Measurements from ENCODE around the gene C17orf100. TPM values are rescaled to one million over a fixed set of nuclear protein-coding genes. Genes with fewer than 3 reads are reported as not detected.

C17orf100 gene
- total RNA-seq, 2 experiments from 2014 or later, result 0.69 to 0.70 TPM

DNA sequence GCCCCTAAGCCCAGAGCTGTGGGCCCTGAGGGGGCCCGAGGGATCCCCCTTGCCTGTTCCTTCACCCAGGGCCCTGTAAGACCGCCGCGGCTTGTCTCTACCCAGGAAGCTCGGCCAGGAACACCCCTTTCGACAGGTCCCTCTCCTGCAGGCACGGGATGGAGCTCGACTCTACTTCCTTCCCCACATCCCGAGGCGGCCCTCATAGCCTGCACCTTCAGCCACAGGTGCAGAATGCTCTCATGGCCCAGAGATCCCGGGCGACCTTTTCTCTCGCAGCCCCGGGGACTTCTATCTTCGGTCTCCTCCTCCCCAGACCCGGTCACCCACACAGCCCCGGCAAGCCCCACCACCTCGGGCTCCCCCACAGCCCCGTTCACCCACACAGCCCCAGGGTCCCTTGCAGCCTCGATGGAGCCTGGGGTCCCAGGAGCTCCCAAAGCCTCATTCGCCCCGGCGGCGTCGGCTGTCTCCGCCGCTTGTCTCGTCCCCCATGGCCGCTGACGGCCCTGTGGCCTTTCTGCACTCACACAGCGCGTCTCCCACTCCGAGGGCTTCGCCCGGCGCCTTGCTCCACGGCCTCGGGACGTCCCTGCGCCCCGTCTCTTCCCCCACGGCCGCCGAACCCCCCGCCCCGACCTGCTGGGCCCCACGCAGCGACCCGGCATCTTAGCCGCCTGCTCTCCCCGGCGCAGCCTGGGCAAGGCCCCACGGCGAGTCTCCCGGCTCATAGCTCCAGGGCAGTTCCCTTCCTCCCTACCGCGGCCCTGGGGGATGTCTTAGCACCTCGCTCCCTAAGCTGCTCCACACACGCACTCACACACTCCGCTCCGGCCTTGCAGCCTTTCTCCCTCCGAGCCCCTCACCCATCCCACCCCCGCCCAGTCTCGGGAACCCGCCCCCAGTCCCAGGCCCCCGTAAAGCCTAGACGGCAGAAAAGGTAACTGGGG, 11.7 kb upstream of the C17orf100 start:
- H3K9me3 Mint-ChIP-seq, result no peaks in the 10 kb centered on the region
- DNase-seq (peak in 5 of 14 experiments; percentile 10 to 64 (median 31)), ATAC-seq (ENCODE audit: poor library complexity) (peak; percentile 31)
- CTCF ChIA-PET, result interaction anchor here (1.0 kb wide), 1 partner anchor 10 kb away, joined by 3 read pairs; no protein-coding TSS in a partner anchor
- peaks cover 71% of the 10 kb centered on the region for H3K4me1 Mint-ChIP-seq (ENCODE audit: low read depth)
- H3K27me3 Mint-ChIP-seq, result no peaks in the 10 kb centered on the region
- POLR2A ChIA-PET, result interaction anchor here (1.2 to 3.8 kb wide), 3 partner anchors 11 to 42 kb away, joined by 3 to 30 read pairs (median 13); partner anchors contain the start of genes C17orf100 and MED31
- Histone ChIP-seq H3K27me3 (ENCODE audit: control insufficient read depth in 1 of 2, insufficient read depth in 2 of 2, low read length in 2 of 2) (no peaks in the 10 kb centered on the region), H3K4me1 (ENCODE audit: insufficient read depth, low read length) (peaks cover 38% of the 10 kb centered on the region), H3K27ac (ENCODE audit: low read depth in 1 of 2, low read length in 2 of 2) (peak overlapping the region in 1 of 2 donors; percentile 88), H3K9me3 (ENCODE audit: control insufficient read depth in 1 of 2, insufficient read depth in 1 of 2, low read length in 2 of 2) (no peaks in the 10 kb centered on the region), H3K4me3 (ENCODE audit: low read length) (peak overlapping the region; percentile 98), H3K36me3 (ENCODE audit: insufficient read depth, low read length) (peaks cover 23% of the 10 kb centered on the region)
- H3K4me3 Mint-ChIP-seq, result peak overlapping the region; percentile 99
- intact Hi-C loops (cut with DNase I, micrococcal nuclease), result loop anchor here (5.0 to 10.0 kb wide), 3 partner anchors 168 to 1215 kb away; partner anchors contain the start of genes DERL2 (in 1 of the 2), MIS12 (in 1 of the 2) and RPAIN (in 1 of the 2)
- H3K27ac Mint-ChIP-seq, result peak overlapping the region; percentile 95
- H3K36me3 Mint-ChIP-seq (ENCODE audit: low read depth), result peaks cover 48% of the 10 kb centered on the region
- TF ChIP-seq, protein P1, sequence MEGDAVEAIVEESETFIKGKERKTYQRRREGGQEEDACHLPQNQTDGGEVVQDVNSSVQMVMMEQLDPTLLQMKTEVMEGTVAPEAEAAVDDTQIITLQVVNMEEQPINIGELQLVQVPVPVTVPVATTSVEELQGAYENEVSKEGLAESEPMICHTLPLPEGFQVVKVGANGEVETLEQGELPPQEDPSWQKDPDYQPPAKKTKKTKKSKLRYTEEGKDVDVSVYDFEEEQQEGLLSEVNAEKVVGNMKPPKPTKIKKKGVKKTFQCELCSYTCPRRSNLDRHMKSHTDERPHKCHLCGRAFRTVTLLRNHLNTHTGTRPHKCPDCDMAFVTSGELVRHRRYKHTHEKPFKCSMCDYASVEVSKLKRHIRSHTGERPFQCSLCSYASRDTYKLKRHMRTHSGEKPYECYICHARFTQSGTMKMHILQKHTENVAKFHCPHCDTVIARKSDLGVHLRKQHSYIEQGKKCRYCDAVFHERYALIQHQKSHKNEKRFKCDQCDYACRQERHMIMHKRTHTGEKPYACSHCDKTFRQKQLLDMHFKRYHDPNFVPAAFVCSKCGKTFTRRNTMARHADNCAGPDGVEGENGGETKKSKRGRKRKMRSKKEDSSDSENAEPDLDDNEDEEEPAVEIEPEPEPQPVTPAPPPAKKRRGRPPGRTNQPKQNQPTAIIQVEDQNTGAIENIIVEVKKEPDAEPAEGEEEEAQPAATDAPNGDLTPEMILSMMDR (IDR thresholded peaks at IDR 0.05), result no peak

- Histone ChIP-seq H3K9me3 (ENCODE audit: control insufficient read depth in 1 of 2, insufficient read depth in 1 of 2, low read length in 2 of 2) (no peaks in the 10 kb centered on the region), H3K27ac (ENCODE audit: low read depth in 1 of 2, low read length in 2 of 2) (peak within 1 kb of the TSS; percentile 76 to 88), H3K36me3 (ENCODE audit: insufficient read depth, low read length) (peaks cover 28% of the 10 kb centered on the region), H3K4me1 (ENCODE audit: insufficient read depth, low read length) (peaks cover 38% of the 10 kb centered on the region), H3K27me3 (ENCODE audit: control insufficient read depth in 1 of 2, insufficient read depth in 2 of 2, low read length in 2 of 2) (no peaks in the 10 kb centered on the region), H3K4me3 (ENCODE audit: low read length) (peak within 1 kb of the TSS; percentile 98)
- peak within 1 kb of the TSS; percentile 99 for H3K4me3 Mint-ChIP-seq
- no peaks in the 10 kb centered on the region for H3K9me3 Mint-ChIP-seq
- peak within 1 kb of the TSS; percentile 95 for H3K27ac Mint-ChIP-seq
- no peaks in the 10 kb centered on the region for H3K27me3 Mint-ChIP-seq
- H3K36me3 Mint-ChIP-seq (ENCODE audit: low read depth), result peaks cover 52% of the 10 kb centered on the region
- intact Hi-C loops (cut with DNase I, micrococcal nuclease), result loop anchor here (1.0 to 10.0 kb wide), 4 partner anchors 11 to 1216 kb away; partner anchors contain the start of genes C17orf100 (in 1 of the 2), DERL2 (in 1 of the 2), MED31 (in 1 of the 2) and MIS12 (in 1 of the 2)
- peaks cover 77% of the 10 kb centered on the region for H3K4me1 Mint-ChIP-seq (ENCODE audit: low read depth)
- ATAC-seq (ENCODE audit: poor library complexity) (peak; percentile 81), DNase-seq (peak; percentile 71 to 94 (median 88))
- TF ChIP-seq, protein P1 (IDR thresholded peaks at IDR 0.05), result no peak
- POLR2A ChIA-PET, result interaction anchor here (0.8 to 3.8 kb wide), 4 partner anchors 11 to 364 kb away, joined by 3 to 30 read pairs (median 8); partner anchors contain the start of genes C17orf100 and MED31
- CTCF ChIA-PET, result no interaction called here
Measured at GRCh38 chr17:6640536-6641246, 10.9 kb upstream of the C17orf100 start, which contains the start of the genes KIAA0753 and TXNDC17. KIAA0753 (minus strand) TSS chr17:6640711; CDS start chr17:6635103, 5,608 bp downstream. TXNDC17 (plus strand) TSS chr17:6641060; CDS start chr17:6641083, 23 bp downstream.
